Uterus (tissue), 4 donors: Measurements from ENCODE around the gene STK39. TPM values are rescaled to one million over a fixed set of nuclear protein-coding genes. Genes with fewer than 3 reads are reported as not detected.

Source experiments
- DNase-seq, 2 donors: peaks; one replicate each; pipeline ENCODE4 v3.0.0-alpha.2; 2019 to 2020
- H3K27ac ChIP-seq, 2 donors: fragments of 200-600 bp; sonication (generic); 1 replicate in 1 of 2; 2 replicates in 1 of 2; pipeline ENCODE4 v1.5.1; 2016 to 2018
- H3K27me3 ChIP-seq, 2 donors: fragments of 200-600 bp; sonication (generic); one replicate each; pipeline ENCODE4 v1.5.1; 2018 to 2019; ENCODE audit warnings: control low read depth in 1 of 2
- H3K36me3 ChIP-seq, 2 donors: fragments of 200-600 bp; sonication (generic); one replicate each; pipeline ENCODE4 v1.5.1; 2019; ENCODE audit warnings: control low read depth in 1 of 2
- H3K4me1 ChIP-seq, 2 donors: fragments of 200-600 bp; sonication (generic); one replicate each; pipeline ENCODE4 v1.5.1; 2018 to 2019; ENCODE audit warnings: control low read depth in 1 of 2
- H3K4me3 ChIP-seq, 2 donors: fragments of 200-600 bp; sonication (generic); 1 replicate in 1 of 2; 2 replicates in 1 of 2; pipeline ENCODE4 v1.5.1; 2018 to 2019; ENCODE audit warnings: mild to moderate bottlenecking in 1 of 2
- H3K9me3 ChIP-seq, 2 donors: fragments of 200-600 bp; sonication (generic); one replicate each; pipeline ENCODE4 v1.5.1; 2019; ENCODE audit warnings: control low read depth in 1 of 2
- POLR2A ChIP-seq, 2 donors: fragments of 450-650 bp; IDR thresholded peaks; one replicate each; pipeline ENCODE4 v1.6.1; 2016; ENCODE audit warnings: antibody characterized with exemption in 2 of 2, mild to moderate bottlenecking in 1 of 2, moderate library complexity in 1 of 2
- intact Hi-C: fragments of 100-400 bp; cut with DNase I; formaldehyde crosslinking; loops from one replicate; pipeline ENCODE4 v1.15.1; 2023; ENCODE audit warnings: low total_unique reads
- total RNA-seq, 4 donors: library from RNA; depleted of rRNA in 3 of 4; stranded (reverse); fragments of >200 nt in 3 of 4; gene quantifications; one replicate each; pipeline versions ENCODE4 v1.1.0 to v1.2.4, GENCODE V29; 2014 to 2023
- TF ChIP-seq, protein P1 (sequence below), 4 experiments: fragments of 200-600 bp in 2 of 4; fragments of 450-650 bp in 2 of 4; sonication (generic) in 2 of 4; IDR thresholded peaks; one replicate each; pipeline ENCODE4 v1.5.1; 2016 to 2019; ENCODE audit warnings: antibody characterized with exemption in 4 of 4, mild to moderate bottlenecking in 2 of 4, moderate library complexity in 1 of 4
- donor health status: DM: yes; HTN: yes; CAD: no.

Gene STK39
- 10 to 100 TPM in 2 of 4 donors, 1 to 10 TPM in 2; 5.0 to 23.6 (median 9.8) TPM for total RNA-seq

DNA sequence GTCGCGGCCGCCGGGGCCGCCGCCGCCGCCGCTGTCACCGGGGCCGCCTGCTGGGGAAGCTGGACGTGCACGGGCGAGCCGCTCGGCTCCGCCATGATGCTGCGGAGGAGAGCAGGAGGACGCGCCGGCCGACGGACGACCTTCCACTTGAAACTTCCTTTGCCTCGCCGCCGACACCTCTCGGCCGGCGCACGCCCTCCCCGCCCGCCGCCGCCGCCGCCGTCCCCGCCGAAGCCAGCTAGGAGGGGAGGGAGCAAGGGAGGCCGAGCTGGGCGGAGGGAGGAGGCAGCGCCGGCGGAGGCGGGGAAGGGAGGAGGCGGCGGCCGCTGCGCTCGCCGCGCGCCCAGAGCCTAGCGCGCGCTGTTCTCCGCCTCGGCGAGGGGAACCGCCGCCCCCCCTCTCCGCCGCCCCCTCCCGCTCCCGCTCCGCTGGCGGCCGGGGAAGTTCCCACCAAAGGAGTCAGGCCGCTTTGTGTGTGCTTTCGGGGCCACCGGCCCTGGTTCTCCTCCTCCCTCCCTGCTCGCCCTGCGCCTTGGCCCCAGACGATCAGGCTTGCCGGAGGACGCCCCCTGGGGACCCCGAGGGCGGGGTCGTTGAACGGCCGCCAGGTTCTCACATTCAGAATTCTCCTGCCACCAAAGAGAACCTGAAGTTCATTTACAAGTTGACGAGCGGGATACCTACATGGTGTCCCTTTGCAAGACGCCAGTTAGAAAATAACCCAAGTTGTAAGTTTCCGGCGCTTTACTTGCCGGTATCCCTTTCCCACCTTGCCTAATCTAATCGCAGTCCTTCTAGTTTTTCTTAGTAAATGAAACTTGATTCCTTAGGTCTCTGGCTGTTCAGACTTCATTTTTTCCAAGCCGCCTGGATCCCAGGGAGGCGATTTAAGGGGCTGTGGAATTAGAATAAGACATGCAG is at the start of gene STK39:
TSS of gene STK39 (minus strand) at position 255 of the 921 bp plus-strand sequence. CDS start at position 95, 160 bp downstream.
- H3K27ac ChIP-seq: peak within 1 kb of the TSS; percentile 76 to 83
- H3K4me3 ChIP-seq: peak within 1 kb of the TSS; percentile 44 to 68
- intact Hi-C loops: no loop called here
- TF ChIP-seq, protein P1, sequence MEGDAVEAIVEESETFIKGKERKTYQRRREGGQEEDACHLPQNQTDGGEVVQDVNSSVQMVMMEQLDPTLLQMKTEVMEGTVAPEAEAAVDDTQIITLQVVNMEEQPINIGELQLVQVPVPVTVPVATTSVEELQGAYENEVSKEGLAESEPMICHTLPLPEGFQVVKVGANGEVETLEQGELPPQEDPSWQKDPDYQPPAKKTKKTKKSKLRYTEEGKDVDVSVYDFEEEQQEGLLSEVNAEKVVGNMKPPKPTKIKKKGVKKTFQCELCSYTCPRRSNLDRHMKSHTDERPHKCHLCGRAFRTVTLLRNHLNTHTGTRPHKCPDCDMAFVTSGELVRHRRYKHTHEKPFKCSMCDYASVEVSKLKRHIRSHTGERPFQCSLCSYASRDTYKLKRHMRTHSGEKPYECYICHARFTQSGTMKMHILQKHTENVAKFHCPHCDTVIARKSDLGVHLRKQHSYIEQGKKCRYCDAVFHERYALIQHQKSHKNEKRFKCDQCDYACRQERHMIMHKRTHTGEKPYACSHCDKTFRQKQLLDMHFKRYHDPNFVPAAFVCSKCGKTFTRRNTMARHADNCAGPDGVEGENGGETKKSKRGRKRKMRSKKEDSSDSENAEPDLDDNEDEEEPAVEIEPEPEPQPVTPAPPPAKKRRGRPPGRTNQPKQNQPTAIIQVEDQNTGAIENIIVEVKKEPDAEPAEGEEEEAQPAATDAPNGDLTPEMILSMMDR (IDR thresholded peaks at IDR 0.05): no peak
- TF ChIP-seq POLR2A (IDR thresholded peaks at IDR 0.05): no peak
- no peaks in the 10 kb centered on the region for H3K27me3 ChIP-seq
- peak; percentile 55 to 71 for DNase-seq
- no peaks in the 10 kb centered on the region for H3K36me3 ChIP-seq
- no peaks in the 10 kb centered on the region for H3K4me1 ChIP-seq
- no peaks in the 10 kb centered on the region for H3K9me3 ChIP-seq

GRCh38 chr2:168295051-168295450 is 47.7 kb upstream of the STK39 start:
- H3K36me3 ChIP-seq: no peaks in the 10 kb centered on the region
- intact Hi-C loops: no loop called here
- no peaks in the 10 kb centered on the region for H3K27me3 ChIP-seq
- no peak overlapping the region for H3K4me3 ChIP-seq
- H3K27ac ChIP-seq: no peak overlapping the region
- no peaks in the 10 kb centered on the region for H3K9me3 ChIP-seq
- no peaks in the 10 kb centered on the region for H3K4me1 ChIP-seq
- DNase-seq: no peak
- no peak for TF ChIP-seq POLR2A (IDR thresholded peaks at IDR 0.05)
- TF ChIP-seq, protein P1 (IDR thresholded peaks at IDR 0.05): no peak

GRCh38 chr2:168294409-168294808 is 47.0 kb upstream of the STK39 start:
- H3K9me3 ChIP-seq: no peaks in the 10 kb centered on the region
- H3K27ac ChIP-seq: no peak overlapping the region
- H3K4me3 ChIP-seq: no peak overlapping the region
- no peaks in the 10 kb centered on the region for H3K27me3 ChIP-seq
- H3K36me3 ChIP-seq: no peaks in the 10 kb centered on the region
- intact Hi-C loops: no loop called here
- no peaks in the 10 kb centered on the region for H3K4me1 ChIP-seq
- TF ChIP-seq POLR2A (IDR thresholded peaks at IDR 0.05): no peak
- TF ChIP-seq, protein P1 (IDR thresholded peaks at IDR 0.05): no peak
- no peak for DNase-seq

DNA sequence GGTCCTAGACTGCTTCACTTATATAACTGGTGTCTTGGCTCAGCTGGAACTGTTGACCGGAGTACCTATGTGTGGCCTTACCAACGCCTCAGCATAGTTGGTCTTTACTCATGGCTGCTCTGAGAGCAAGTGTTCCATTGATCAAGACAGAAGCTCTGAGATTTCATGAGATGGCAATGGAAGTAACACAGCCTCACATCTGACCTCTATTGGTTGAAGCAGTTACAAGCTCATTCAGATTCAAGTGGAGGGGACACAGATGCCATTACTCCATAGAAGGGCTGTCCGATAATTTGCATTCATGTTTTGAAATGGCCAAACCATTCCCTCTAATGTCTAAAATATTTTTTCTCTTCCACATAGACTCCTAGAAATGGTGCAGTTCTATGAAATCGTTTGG is 46.4 kb upstream of the STK39 start:
- no peak for TF ChIP-seq POLR2A (IDR thresholded peaks at IDR 0.05)
- TF ChIP-seq, protein P1 (IDR thresholded peaks at IDR 0.05): no peak
- Histone ChIP-seq H3K4me1 (no peaks in the 10 kb centered on the region), H3K36me3 (no peaks in the 10 kb centered on the region), H3K27ac (no peak overlapping the region), H3K27me3 (no peaks in the 10 kb centered on the region), H3K9me3 (no peaks in the 10 kb centered on the region), H3K4me3 (no peak overlapping the region)
- DNase-seq: no peak
- intact Hi-C loops: no loop called here

- no peak overlapping the region for H3K27ac ChIP-seq
- no peaks in the 10 kb centered on the region for H3K27me3 ChIP-seq
- intact Hi-C loops: no loop called here
- no peak overlapping the region for H3K4me3 ChIP-seq
- no peaks in the 10 kb centered on the region for H3K4me1 ChIP-seq
- H3K9me3 ChIP-seq: no peaks in the 10 kb centered on the region
- TF ChIP-seq POLR2A (IDR thresholded peaks at IDR 0.05): no peak
- TF ChIP-seq, protein P1 (IDR thresholded peaks at IDR 0.05): no peak
- no peaks in the 10 kb centered on the region for H3K36me3 ChIP-seq
- DNase-seq: no peak
These were observed 43.0 kb upstream of the STK39 start for GRCh38 chr2:168290391-168290790.
